HEK293 (cell line): ENCODE measurements around the gene ZNF579.

Experiments used
- CTCF ChIA-PET: fragments of 350-600 bp; formaldehyde crosslinking; extraction: SDS; loops from one replicate; lab custom pipeline; 2021; ENCODE audit warnings: antibody characterized with exemption; lab: Yijun Ruan, JAX
- POLR2A ChIA-PET: fragments of 300-600 bp; formaldehyde crosslinking; extraction: SDS; loops from one replicate; lab custom pipeline; 2020; ENCODE audit warnings: antibody characterized with exemption, inconsistent platforms; lab: Yijun Ruan, JAX
- H3K27ac ChIP-seq: fragments of 200-500 bp; sonication (Bioruptor generic); 2 replicates; pipeline ENCODE4 v1.5.1; 2014; ENCODE audit warnings: low read depth, low read length, control low read depth, inconsistent platforms; ENCODE audit errors: extremely low read depth
- H3K36me3 ChIP-seq, 2 experiments: fragments of 200-500 bp in 1 of 2; sonication (Bioruptor generic) in 1 of 2; 1 replicate in 1 of 2; 2 replicates in 1 of 2; pipeline ENCODE4 v1.5.1; 2014 to 2017; ENCODE audit warnings: inconsistent platforms in 2 of 2, low read length in 2 of 2; ENCODE audit not compliant: control insufficient read depth in 2 of 2, insufficient read depth in 1 of 2
- H3K4me1 ChIP-seq: fragments of 200-500 bp; sonication (Bioruptor generic); 2 replicates; pipeline ENCODE4 v1.5.1; 2014; ENCODE audit warnings: mild to moderate bottlenecking, low read length, inconsistent platforms; ENCODE audit not compliant: control insufficient read depth, insufficient read depth
- H3K4me3 ChIP-seq: 2 replicates; pipeline ENCODE4 v1.5.1; 2011; ENCODE audit warnings: low read depth, mild to moderate bottlenecking, control low read depth, low read length, moderate library complexity
- H3K9me3 ChIP-seq: fragments of 200-500 bp; sonication (Bioruptor generic); 2 replicates; pipeline ENCODE4 v1.5.1; 2014; ENCODE audit warnings: low read depth, low read length, inconsistent platforms; ENCODE audit not compliant: control insufficient read depth, insufficient read depth
- AEBP2 ChIP-seq: fragments of 450-650 bp; formaldehyde crosslinking; IDR thresholded peaks from 2 replicates; pipeline ENCODE4 v1.5.1; 2016; ENCODE audit warnings: missing biosample characterization, missing genetic modification characterization, borderline replicate concordance
- GFI1B ChIP-seq: fragments of 450-650 bp; formaldehyde crosslinking; IDR thresholded peaks from 2 replicates; pipeline ENCODE4 v1.5.1; 2016; ENCODE audit warnings: missing biosample characterization, missing genetic modification characterization
- KLF7 ChIP-seq: fragments of 450-650 bp; formaldehyde crosslinking; IDR thresholded peaks from 2 replicates; pipeline ENCODE4 v1.5.1; 2016; ENCODE audit warnings: missing biosample characterization, missing genetic modification characterization, borderline replicate concordance
- PRDM10 ChIP-seq: fragments of 450-650 bp; formaldehyde crosslinking; IDR thresholded peaks from 2 replicates; pipeline ENCODE4 v1.5.1; 2016; ENCODE audit warnings: missing biosample characterization, missing genetic modification characterization
- SCRT2 ChIP-seq: fragments of 450-650 bp; formaldehyde crosslinking; IDR thresholded peaks from 2 replicates; pipeline ENCODE4 v1.5.1; 2016; ENCODE audit warnings: missing biosample characterization, missing genetic modification characterization
- ZBTB10 ChIP-seq: fragments of 450-650 bp; formaldehyde crosslinking; IDR thresholded peaks from 2 replicates; pipeline ENCODE4 v1.5.1; 2016; ENCODE audit warnings: missing biosample characterization, missing genetic modification characterization
- ZFP3 ChIP-seq: fragments of 450-650 bp; formaldehyde crosslinking; IDR thresholded peaks from 2 replicates; pipeline ENCODE4 v1.5.1; 2016; ENCODE audit warnings: low read depth, missing biosample characterization, missing genetic modification characterization
- ZNF138 ChIP-seq: fragments of 450-650 bp; formaldehyde crosslinking; IDR thresholded peaks from 2 replicates; pipeline ENCODE4 v1.5.1; 2016; ENCODE audit warnings: missing biosample characterization, missing genetic modification characterization, borderline replicate concordance
- ZNF169 ChIP-seq: fragments of 450-650 bp; formaldehyde crosslinking; IDR thresholded peaks from 2 replicates; pipeline ENCODE4 v1.5.1; 2016; ENCODE audit warnings: missing biosample characterization, missing genetic modification characterization
- ZNF362 ChIP-seq: fragments of 450-650 bp; formaldehyde crosslinking; IDR thresholded peaks from 2 replicates; pipeline ENCODE4 v1.5.1; 2016; ENCODE audit warnings: missing biosample characterization, missing genetic modification characterization
- ZNF488 ChIP-seq: fragments of 450-650 bp; formaldehyde crosslinking; IDR thresholded peaks from 2 replicates; pipeline ENCODE4 v1.5.1; 2016; ENCODE audit warnings: missing biosample characterization, missing genetic modification characterization
- ZNF521 ChIP-seq: fragments of 450-650 bp; formaldehyde crosslinking; IDR thresholded peaks from 2 replicates; pipeline ENCODE4 v1.5.1; 2017; ENCODE audit warnings: missing biosample characterization, mild to moderate bottlenecking, missing genetic modification characterization
- ZNF610 ChIP-seq: fragments of 450-650 bp; formaldehyde crosslinking; IDR thresholded peaks from 2 replicates; pipeline ENCODE4 v1.5.1; 2016; ENCODE audit warnings: missing biosample characterization, missing genetic modification characterization, borderline replicate concordance
- ZNF843 ChIP-seq: fragments of 450-650 bp; formaldehyde crosslinking; IDR thresholded peaks from 2 replicates; pipeline ENCODE4 v1.5.1; 2016; ENCODE audit warnings: missing biosample characterization, missing genetic modification characterization
- ZSCAN30 ChIP-seq: fragments of 450-650 bp; IDR thresholded peaks from 2 replicates; pipeline ENCODE4 v1.5.1; 2018; ENCODE audit warnings: missing biosample characterization, mild to moderate bottlenecking, missing genetic modification characterization, moderate library complexity
- TF ChIP-seq, protein P1 (sequence below): fragments of 450-650 bp; formaldehyde crosslinking; IDR thresholded peaks from 2 replicates; pipeline ENCODE4 v1.5.1; 2016; ENCODE audit warnings: missing biosample characterization, missing genetic modification characterization
- TF ChIP-seq, protein P2 (sequence below): fragments of 450-650 bp; formaldehyde crosslinking; IDR thresholded peaks from 2 replicates; pipeline ENCODE4 v1.5.1; 2017; ENCODE audit warnings: missing biosample characterization, missing genetic modification characterization

ZNF579 gene

DNA sequence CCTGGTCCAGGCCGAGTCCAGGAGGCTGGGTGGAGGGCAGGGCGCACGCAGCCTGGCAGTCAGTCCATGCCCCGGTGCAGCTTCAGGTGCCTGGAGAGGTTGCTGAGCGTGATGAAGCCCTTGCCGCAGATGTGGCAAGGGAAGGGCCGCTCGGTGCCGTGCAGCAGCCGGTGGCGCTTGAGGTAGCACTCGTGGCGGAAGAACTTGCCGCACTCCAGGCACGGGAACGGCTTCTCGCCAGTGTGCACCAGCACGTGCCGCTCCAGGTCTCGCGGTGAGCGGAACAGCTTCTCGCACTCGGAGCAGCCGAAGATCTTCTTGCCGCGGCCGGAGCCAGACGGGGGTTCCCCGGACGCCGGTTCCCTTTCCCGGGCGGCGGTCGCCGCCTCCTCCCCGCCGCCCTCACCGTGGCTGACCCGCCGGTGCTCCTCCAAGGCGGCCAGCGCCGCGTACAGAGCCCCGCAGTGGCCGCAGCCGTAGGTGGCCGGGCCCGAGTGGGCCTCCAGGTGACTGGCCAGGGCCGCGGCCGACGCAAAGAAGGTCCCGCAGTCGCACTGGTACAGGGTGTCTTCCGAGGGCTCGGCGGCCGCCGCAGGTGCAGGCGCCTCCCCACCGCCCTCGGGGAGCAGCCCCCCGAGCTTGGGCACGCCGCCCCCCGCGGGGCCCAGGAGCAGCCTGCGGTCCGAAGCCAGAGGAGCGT is 11.9 kb upstream of the ZNF579 start:
- ChIA-PET POLR2A (interaction anchor here (0.6 kb wide), 1 partner anchor 116 kb away, joined by 4 read pairs; no protein-coding TSS in a partner anchor), CTCF (no interaction called here)
- Histone ChIP-seq H3K36me3 (peaks cover 14 to 36% of the 10 kb centered on the region in 2 experiments), H3K4me3 (no peak overlapping the region), H3K9me3 (no peaks in the 10 kb centered on the region), H3K4me1 (no peaks in the 10 kb centered on the region; the same call in 1 of the 2 replicates), H3K27ac (no peak overlapping the region)
- TF ChIP-seq KLF7 (tag by site-specific recombination) (no peak), PRDM10 (tag by site-specific recombination) (no peak), GFI1B (no peak), ZBTB10 (tag by site-specific recombination) (no peak), ZNF521 (no peak), ZNF488 (tag by site-specific recombination) (no peak), ZNF610 (tag by site-specific recombination) (no peak), ZNF169 (tag by site-specific recombination) (no peak), ZSCAN30 (tag by site-specific recombination) (no peak), ZFP3 (tag by site-specific recombination) (no peak), ZNF138 (tag by site-specific recombination) (no peak), SCRT2 (no peak), ZNF362 (tag by site-specific recombination) (no peak), AEBP2 (tag by site-specific recombination) (no peak), ZNF843 (tag by site-specific recombination) (no peak)
- TF ChIP-seq, protein P1, sequence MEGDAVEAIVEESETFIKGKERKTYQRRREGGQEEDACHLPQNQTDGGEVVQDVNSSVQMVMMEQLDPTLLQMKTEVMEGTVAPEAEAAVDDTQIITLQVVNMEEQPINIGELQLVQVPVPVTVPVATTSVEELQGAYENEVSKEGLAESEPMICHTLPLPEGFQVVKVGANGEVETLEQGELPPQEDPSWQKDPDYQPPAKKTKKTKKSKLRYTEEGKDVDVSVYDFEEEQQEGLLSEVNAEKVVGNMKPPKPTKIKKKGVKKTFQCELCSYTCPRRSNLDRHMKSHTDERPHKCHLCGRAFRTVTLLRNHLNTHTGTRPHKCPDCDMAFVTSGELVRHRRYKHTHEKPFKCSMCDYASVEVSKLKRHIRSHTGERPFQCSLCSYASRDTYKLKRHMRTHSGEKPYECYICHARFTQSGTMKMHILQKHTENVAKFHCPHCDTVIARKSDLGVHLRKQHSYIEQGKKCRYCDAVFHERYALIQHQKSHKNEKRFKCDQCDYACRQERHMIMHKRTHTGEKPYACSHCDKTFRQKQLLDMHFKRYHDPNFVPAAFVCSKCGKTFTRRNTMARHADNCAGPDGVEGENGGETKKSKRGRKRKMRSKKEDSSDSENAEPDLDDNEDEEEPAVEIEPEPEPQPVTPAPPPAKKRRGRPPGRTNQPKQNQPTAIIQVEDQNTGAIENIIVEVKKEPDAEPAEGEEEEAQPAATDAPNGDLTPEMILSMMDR (tag by site-specific recombination), result no peak
- TF ChIP-seq, protein P2, sequence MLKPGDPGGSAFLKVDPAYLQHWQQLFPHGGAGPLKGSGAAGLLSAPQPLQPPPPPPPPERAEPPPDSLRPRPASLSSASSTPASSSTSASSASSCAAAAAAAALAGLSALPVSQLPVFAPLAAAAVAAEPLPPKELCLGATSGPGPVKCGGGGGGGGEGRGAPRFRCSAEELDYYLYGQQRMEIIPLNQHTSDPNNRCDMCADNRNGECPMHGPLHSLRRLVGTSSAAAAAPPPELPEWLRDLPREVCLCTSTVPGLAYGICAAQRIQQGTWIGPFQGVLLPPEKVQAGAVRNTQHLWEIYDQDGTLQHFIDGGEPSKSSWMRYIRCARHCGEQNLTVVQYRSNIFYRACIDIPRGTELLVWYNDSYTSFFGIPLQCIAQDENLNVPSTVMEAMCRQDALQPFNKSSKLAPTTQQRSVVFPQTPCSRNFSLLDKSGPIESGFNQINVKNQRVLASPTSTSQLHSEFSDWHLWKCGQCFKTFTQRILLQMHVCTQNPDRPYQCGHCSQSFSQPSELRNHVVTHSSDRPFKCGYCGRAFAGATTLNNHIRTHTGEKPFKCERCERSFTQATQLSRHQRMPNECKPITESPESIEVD (tag by site-specific recombination), result no peak
